Measurements from ENCODE around the gene NQO2. TPM values are rescaled to one million over a fixed set of nuclear protein-coding genes. Genes with fewer than 3 reads are reported as not detected.
"Not testable (repeated sequence)": the region's sequence is repeated elsewhere in the genome, so short reads cannot be mapped to it uniquely, and the experiment has no call there.

Gene NQO2
- total RNA-seq, 1 donor from 2014 or later: 28.1 TPM

GRCh38 chr6:2998249-2998997 lies 1.3 kb upstream of the NQO2 start:
- H3K9me3 Mint-ChIP-seq (ENCODE audit: unreplicated experiment); DNase-seq; H3K4me1 Mint-ChIP-seq (ENCODE audit: low read depth, unreplicated experiment); H3K27me3 Mint-ChIP-seq (ENCODE audit: unreplicated experiment); H3K36me3 Mint-ChIP-seq (ENCODE audit: unreplicated experiment): not testable (repeated sequence)
- TF ChIP-seq CTCF (IDR thresholded peaks at IDR 0.05; ENCODE audit: partially characterized antibody, unreplicated experiment): peak; percentile 73
- peak overlapping the region; percentile 22 for H3K27ac Mint-ChIP-seq (ENCODE audit: unreplicated experiment)
- peak overlapping the region; percentile 94 for H3K4me3 Mint-ChIP-seq (ENCODE audit: unreplicated experiment)

- Mint-ChIP-seq H3K27me3 (ENCODE audit: unreplicated experiment) (peaks cover 4% of the 10 kb centered on the region), H3K36me3 (ENCODE audit: unreplicated experiment) (no peaks in the 10 kb centered on the region), H3K9me3 (ENCODE audit: unreplicated experiment) (no peaks in the 10 kb centered on the region), H3K4me3 (ENCODE audit: unreplicated experiment) (peak overlapping the region; percentile 94), H3K4me1 (ENCODE audit: low read depth, unreplicated experiment) (no peaks in the 10 kb centered on the region), H3K27ac (ENCODE audit: unreplicated experiment) (peak overlapping the region; percentile 82)
- no peak for DNase-seq
- TF ChIP-seq CTCF (IDR thresholded peaks at IDR 0.05; ENCODE audit: partially characterized antibody, unreplicated experiment): no peak
These were observed 586 bp upstream of the NQO2 start for GRCh38 chr6:2998998-2999617.

GRCh38 chr6:3001146-3001772 lies 1.6 kb downstream of the NQO2 start:
- Mint-ChIP-seq H3K9me3 (ENCODE audit: unreplicated experiment) (no peaks in the 10 kb centered on the region), H3K4me3 (ENCODE audit: unreplicated experiment) (peak overlapping the region; percentile 50), H3K27ac (ENCODE audit: unreplicated experiment) (no peak overlapping the region), H3K36me3 (ENCODE audit: unreplicated experiment) (no peaks in the 10 kb centered on the region), H3K4me1 (ENCODE audit: low read depth, unreplicated experiment) (no peaks in the 10 kb centered on the region), H3K27me3 (ENCODE audit: unreplicated experiment) (peaks cover 1% of the 10 kb centered on the region)
- no peak for DNase-seq
- TF ChIP-seq CTCF (IDR thresholded peaks at IDR 0.05; ENCODE audit: partially characterized antibody, unreplicated experiment): no peak

GRCh38 chr6:3001773-3002293 lies 2.1 kb downstream of the NQO2 start:
- DNase-seq: no peak
- H3K27ac Mint-ChIP-seq (ENCODE audit: unreplicated experiment): peak overlapping the region; percentile 21
- H3K4me3 Mint-ChIP-seq (ENCODE audit: unreplicated experiment): no peak overlapping the region
- TF ChIP-seq CTCF (IDR thresholded peaks at IDR 0.05; ENCODE audit: partially characterized antibody, unreplicated experiment): peak; percentile 66
- H3K36me3 Mint-ChIP-seq (ENCODE audit: unreplicated experiment): peaks cover 3% of the 10 kb centered on the region
- no peaks in the 10 kb centered on the region for H3K9me3 Mint-ChIP-seq (ENCODE audit: unreplicated experiment)
- H3K4me1 Mint-ChIP-seq (ENCODE audit: low read depth, unreplicated experiment): no peaks in the 10 kb centered on the region
- H3K27me3 Mint-ChIP-seq (ENCODE audit: unreplicated experiment): peaks cover 3% of the 10 kb centered on the region

GRCh38 chr6:3003226-3003625 lies 3.5 kb downstream of the NQO2 start:
- H3K4me3 Mint-ChIP-seq (ENCODE audit: unreplicated experiment); H3K4me1 Mint-ChIP-seq (ENCODE audit: low read depth, unreplicated experiment); H3K9me3 Mint-ChIP-seq (ENCODE audit: unreplicated experiment); H3K36me3 Mint-ChIP-seq (ENCODE audit: unreplicated experiment); DNase-seq; H3K27me3 Mint-ChIP-seq (ENCODE audit: unreplicated experiment); H3K27ac Mint-ChIP-seq (ENCODE audit: unreplicated experiment): not testable (repeated sequence)

Data from glutamatergic neuron (in vitro differentiated cells).